Right forelimb (tissue), 1 donor: ENCODE measurements around the gene KIR3DL1.
"Not testable (repeated sequence)": the region's sequence is repeated elsewhere in the genome, so short reads cannot be mapped to it uniquely, and the experiment has no call there.

Source experiments
- DNase-seq: peaks from one replicate; pipeline ENCODE4 v3.0.0-alpha.2; 2018

KIR3DL1 gene

DNA sequence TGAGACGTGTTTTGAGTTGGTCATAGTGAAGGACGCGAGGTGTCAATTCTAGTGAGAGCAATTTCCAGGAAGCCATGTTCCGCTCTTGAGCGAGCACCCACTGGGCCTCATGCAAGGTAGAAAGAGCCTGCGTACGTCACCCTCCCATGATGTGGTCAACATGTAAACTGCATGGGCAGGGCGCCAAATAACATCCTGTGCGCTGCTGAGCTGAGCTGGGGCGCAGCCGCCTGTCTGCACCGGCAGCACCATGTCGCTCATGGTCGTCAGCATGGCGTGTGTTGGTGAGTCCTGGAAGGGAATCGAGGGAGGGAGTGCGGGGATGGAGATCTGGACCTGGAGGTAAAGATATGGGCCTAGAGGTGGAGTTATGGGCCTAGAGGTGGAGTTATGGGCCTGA lies at the start of gene KIR3DL1:
Gene KIR3DL1, plus strand, starts transcription at position 218 of the 400 bp plus-strand sequence.
- not testable (repeated sequence) for DNase-seq

DNA sequence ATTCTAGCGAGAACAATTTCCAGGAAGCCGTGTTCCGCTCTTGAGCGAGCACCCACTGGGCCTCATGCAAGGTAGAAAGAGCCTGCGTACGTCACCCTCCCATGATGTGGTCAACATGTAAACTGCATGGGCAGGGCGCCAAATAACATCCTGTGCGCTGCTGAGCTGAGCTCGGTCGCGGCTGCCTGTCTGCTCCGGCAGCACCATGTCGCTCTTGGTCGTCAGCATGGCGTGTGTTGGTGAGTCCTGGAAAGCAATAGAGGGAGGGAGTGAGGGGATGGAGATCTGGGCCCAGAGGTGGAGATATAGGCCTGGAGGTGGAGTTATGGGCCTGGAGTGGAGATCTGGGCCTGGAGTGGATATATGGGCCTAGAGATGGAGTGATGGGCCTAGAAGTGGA lies 46.6 kb upstream of the KIR3DL1 start, which contains the start of gene KIR2DL1:
Gene KIR2DL1, plus strand, starts transcription at position 148 of the 400 bp plus-strand sequence. Its CDS starts 58 bp downstream, at position 206.
- DNase-seq, result not testable (repeated sequence)

DNA sequence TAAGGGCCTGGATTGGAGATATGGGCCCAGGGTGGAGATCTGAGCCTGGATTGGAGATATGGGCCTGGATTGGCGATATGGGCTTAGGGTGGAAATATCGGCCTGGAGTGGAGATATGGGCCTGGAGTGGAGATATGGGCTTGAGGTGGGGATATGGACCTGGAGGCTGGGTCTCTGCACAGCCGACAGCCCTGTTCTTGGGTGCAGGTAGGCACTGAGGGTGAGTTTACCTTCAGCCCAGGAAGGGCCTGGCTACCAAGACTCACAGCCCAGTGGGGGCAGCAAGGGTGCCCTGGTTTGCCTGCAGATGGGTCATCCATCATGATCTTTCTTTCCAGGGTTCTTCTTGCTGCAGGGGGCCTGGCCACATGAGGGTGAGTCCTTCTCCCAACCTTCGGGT lies 45.8 kb upstream of the KIR3DL1 start:
- DNase-seq, result not testable (repeated sequence)

DNA sequence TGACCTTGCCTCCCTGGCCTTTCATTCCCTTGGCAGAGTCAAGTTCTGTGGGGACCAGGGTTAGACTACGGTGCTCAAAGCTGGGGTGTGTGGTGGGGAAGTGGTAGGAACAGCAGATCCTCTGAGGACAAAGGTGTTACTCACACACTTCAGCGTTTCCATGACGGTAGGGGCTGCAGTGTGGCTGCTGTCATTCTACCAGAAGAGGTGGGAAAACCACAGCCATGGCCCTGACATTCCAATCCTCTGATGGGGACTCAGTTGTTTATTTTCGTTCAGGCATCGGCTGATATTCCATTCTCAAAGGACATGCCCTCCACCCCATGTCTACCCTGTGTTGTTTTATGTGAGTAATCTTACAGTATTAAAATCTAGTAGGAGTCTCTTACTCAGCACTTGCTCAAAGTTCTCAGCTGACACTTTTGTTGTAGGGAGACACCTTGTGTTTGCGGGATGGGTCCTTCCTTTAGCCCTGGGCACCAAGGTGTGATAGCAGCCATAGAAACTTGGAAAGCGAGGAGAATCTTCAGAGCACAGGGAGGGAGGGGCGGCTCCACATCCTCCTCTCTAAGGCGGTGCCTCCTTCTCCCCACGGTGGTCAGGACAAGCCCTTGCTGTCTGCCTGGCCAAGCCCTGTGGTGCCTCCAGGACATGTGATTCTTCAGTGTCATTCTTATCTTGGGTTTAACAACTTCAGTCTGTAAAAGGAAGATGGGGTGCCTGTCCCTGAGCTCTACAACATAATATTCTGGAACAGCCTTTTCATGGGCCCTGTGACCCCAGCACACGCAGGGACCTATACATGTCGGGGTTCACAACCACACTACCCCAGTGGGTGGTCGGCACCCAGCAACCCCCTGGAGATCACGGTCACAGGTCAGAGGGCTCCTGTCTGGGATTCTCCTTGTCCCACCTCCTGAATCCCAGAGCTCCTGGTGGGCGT lies 45.0 kb upstream of the KIR3DL1 start:
- not testable (repeated sequence) for DNase-seq

DNA sequence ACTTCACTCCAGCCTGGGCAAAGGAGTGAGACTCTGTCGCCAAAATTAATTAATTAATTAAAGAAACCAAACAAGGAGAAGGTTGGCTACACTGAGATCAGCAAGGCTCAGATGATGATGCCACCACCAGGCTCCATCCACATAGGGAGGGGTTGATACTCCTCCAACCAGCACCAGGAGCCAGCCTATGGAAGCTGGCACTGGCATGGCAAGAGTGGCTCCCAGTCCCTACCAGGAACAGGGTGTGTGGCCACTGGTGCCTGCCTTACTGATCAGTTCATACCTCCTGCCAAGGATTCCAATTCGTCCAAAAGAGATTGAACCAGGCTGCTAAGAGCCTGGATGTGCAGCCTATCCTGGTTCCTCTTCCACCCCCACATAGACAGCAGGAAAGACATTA lies 43.6 kb upstream of the KIR3DL1 start:
- DNase-seq, result not testable (repeated sequence)

DNA sequence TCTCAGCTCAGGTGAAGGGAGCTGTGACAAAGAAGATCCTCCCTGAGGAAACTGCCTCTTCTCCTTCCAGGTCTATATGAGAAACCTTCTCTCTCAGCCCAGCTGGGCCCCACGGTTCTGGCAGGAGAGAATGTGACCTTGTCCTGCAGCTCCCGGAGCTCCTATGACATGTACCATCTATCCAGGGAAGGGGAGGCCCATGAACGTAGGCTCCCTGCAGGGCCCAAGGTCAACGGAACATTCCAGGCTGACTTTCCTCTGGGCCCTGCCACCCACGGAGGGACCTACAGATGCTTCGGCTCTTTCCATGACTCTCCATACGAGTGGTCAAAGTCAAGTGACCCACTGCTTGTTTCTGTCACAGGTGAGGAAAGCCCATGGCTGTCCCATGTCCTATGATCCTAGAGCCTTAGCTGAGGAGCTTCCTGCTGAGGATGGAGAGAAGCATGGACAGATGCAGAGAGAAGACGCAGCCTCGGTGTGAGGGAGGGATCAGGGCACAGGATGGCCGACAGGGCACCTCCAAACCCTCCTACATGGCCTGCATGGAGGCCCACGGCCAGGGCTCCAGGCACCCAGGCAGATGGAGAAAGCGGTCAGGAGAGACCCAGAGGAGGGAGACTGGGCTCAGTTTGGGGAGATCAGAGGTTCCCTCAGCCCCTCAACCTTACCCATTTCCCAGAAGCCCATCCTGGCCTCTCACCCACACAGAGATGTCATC lies 41.0 kb upstream of the KIR3DL1 start:
- not testable (repeated sequence) for DNase-seq

DNA sequence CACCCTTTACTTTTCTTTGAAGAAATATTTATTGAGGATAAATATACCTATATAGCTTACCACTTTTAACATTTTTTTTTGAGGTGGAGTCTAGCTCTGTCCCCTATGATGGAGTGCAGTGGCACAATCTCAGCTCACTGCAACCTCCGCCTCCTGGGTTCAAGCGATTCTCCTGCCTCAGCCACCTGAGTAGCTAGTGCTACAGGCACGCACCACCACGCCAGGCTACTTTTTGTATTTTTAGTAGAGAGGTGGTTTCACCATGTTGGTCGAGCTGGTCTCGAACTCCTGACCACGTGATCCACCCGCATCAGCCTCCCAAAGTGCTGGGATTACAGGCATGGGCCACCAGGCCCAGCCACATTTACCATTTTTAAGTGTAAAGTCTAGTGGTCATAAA lies 40.4 kb upstream of the KIR3DL1 start:
- DNase-seq, result not testable (repeated sequence)

DNA sequence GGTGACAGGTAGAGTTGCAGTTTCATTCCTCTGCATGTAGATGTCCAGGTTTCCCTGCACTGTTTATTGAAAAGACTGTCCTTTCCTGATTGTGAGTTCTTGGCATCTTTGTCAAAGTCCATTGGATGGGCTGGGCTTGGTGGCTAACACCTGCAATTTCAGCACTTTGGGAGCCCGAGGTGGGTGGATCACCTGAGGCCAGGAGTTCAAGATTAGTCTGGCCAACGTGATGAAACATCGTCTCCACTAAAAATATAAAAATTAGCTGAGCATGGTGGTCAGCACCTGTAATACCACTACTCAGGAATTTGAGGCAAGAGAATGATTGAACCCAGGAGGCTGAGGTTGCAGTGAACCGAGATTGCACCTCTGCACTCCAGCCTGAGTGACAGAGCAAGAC lies 38.4 kb upstream of the KIR3DL1 start:
- DNase-seq, result not testable (repeated sequence)

DNA sequence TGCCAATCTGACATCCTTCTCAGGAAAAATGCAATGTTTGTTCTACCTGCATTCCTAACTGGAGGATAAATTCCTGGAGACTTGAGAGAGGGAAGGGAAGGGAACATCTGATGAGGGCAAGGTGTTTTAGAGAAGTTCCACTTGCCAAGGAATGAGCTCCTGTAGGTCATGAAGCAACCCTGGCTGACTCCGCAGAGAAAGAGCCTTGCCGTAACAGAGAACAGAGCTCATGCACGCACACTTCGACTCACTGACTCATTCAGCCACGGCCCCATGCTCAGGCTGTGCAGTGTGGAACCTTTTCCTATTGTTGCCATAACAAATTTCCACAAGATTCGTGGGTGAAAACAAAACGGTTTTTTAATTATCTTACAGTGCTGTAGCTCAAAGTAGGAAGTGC lies 37.4 kb upstream of the KIR3DL1 start:
- not testable (repeated sequence) for DNase-seq

DNA sequence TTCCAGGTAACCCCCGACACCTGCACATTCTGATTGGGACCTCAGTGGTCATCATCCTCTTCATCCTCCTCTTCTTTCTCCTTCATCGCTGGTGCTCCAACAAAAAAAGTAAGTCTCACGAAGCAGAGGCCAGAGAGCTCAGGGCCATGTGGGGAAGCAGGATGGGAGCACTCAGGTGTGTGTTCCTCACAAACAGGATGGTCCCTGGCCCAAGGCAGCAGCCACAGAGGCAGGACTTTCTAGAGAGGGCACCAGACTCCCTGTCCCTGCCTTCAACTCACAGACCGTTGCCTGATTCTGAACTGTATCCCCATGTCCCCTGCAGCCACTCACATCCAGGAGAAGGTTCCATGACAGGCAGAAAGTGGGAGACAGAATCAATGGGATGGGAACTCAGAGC lies 33.4 kb upstream of the KIR3DL1 start:
- DNase-seq, result not testable (repeated sequence)

DNA sequence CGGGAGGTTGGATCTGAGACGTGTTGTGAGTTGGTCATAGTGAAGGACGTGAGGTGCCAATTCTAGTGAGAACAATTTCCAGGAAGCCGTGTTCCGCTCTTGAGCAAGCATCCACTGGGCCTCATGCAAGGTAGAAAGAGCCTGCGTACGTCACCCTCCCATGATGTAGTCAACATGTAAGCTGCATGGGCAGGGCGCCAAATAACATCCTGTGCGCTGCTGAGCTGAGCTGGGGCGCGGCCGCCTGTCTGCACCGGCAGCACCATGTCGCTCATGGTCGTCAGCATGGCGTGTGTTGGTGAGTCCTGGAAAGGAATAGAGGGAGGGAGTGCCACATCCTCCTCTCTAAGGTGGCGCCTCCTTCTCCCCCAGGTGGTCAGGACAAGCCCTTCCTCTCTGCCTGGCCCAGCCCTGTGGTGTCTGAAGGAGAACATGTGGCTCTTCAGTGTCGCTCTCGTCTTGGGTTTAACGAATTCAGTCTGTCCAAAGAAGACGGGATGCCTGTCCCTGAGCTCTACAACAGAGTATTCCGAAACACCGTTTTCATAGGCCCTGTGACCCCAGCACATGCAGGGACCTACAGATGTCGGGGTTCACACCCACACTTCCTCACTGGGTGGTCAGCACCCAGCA lies 30.1 kb upstream of the KIR3DL1 start:
- not testable (repeated sequence) for DNase-seq

DNA sequence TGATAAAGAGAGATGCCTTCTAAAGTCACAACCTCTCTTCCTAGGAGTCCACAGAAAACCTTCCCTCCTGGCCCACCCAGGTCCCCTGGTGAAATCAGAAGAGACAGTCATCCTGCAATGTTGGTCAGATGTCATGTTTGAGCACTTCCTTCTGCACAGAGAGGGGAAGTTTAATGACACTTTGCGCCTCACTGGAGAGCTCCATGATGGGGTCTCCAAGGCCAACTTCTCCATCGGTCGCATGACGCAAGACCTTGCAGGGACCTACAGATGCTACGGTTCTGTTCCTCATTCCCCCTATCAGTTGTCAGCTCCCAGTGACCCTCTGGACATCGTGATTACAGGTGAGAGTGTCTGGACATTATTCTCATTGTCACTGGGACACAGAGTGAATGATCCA lies 28.1 kb upstream of the KIR3DL1 start:
- not testable (repeated sequence) for DNase-seq

DNA sequence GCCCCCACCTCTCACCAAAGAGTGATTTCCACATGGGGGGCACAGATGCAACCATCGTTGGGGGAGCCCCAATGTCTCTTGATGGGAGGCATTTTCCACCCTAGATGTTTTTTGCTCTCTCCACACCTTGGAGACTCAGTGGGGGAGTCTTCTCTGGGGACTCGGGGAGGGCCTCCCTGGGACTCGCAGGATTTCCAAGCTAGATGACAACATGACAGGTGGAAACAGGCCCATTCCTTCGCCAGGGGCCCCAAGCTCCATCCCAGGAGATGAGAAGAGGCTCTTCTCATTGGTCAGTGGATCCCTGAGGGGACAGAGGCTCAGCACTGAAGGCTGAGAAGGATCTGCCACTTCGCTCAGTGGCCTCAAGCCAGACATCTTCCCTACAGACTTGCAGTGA lies 25.6 kb upstream of the KIR3DL1 start:
- DNase-seq, result no peak

DNA sequence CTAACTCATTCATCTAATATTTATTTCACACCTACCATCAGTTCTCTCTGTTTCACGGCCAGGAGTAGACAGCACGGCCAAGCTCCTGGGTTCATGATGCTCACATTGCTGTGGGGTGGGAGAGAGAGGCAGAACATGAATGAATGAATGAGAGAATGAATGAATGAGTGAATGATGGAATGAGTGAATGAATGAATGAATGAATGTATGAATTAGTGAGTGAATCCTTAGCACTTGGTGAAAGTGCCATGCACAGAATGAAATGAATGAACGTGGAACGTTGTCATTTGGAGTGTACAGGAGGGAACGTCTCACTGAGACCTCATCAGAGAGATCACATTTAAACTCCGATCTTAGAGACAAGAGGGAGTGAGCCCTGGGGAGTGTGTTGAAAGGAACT lies 24.8 kb upstream of the KIR3DL1 start:
- no peak for DNase-seq

DNA sequence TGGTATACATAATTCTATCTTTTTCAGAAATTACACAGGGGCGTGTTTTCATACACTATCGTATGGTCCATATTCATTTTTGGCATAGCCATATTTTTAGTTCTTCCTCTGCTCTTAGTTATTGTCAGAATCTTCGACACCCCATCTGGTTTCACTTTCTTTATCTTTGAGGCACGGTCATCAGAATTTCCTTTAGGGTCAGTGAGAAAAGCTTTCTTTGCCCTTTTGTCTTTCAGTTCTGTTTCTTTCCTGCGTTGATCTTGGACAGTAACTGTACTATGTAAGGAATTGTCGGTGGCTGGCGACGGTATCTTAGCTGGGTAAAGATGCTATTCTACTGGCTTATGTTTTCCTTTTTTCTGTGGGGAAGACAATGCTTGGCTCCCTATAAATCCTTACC lies 23.5 kb upstream of the KIR3DL1 start:
- DNase-seq, result no peak

DNA sequence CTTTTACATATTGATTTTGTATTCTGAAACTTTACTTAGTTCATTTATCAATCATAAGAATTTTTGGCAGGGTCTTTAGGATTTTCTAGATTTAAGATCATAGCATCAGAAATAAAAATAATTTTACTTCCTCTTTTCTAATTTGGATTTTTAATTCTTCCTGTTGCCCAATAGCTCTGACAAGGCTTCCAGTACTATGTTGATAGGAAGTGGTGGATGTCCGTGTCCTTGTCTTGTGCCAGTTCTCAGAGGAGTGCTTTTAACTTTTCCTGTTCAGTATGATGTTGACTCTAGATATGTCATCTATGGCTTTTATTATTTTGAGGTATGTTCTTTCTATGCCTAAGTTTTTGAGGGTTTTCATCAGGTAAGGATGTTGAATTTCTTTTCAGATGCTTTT lies 20.5 kb upstream of the KIR3DL1 start:
- DNase-seq, result no peak

DNA sequence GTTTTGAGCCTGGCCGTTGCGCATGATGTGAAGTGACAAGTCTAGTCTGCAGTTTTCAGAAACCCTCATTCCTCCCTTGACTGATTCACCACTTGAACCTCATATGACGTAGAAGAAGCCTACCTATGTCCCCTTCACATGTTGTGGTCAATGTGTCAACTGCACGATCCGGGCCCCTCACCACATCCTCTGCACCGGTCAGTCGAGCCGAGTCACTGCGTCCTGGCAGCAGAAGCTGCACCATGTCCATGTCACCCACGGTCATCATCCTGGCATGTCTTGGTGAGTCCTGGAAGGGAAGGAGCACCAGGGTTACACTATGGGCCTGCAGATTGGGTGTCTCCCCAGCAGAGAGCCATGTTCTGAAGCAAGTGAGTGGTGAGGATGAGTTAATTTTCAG lies 12.9 kb upstream of the KIR3DL1 start, which contains the start of gene KIR2DL4:
Gene KIR2DL4, plus strand, starts transcription at position 201 of the 400 bp plus-strand sequence. Its CDS starts 42 bp downstream, at position 243.
- DNase-seq, result no peak

DNA sequence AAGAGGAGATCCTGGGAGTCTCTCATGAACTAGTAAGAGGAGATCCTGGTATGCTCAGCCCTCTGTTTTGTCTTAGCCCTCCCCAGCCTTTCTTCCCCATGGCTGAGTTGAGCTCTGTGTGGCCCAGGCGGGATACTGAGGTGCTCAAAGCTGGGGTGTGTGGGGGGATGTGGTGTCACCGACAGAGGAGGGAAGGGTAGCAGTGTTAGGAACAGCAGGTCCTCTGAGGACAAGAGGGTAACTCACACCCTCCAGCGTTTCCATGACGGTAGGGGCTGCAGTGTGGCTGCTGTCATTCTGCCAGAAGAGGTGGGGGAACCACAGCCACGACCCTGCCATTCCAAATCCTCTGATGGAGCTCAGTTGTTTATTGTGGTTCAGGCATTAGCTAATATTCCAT lies 12.2 kb upstream of the KIR3DL1 start:
- no peak for DNase-seq

DNA sequence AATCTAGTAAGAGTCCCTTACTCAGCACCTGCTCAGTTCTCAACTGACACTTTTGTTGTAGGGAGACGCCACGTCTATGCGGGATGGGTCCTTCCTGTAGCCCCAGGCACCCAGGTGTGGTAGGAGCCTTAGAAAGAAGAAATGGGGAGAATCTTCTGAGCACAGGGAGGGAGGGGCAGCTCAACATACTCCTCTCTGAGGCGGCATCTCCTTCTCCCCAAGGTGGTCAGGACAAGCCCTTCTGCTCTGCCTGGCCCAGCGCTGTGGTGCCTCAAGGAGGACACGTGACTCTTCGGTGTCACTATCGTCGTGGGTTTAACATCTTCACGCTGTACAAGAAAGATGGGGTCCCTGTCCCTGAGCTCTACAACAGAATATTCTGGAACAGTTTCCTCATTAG lies 11.7 kb upstream of the KIR3DL1 start:
- no peak for DNase-seq

DNA sequence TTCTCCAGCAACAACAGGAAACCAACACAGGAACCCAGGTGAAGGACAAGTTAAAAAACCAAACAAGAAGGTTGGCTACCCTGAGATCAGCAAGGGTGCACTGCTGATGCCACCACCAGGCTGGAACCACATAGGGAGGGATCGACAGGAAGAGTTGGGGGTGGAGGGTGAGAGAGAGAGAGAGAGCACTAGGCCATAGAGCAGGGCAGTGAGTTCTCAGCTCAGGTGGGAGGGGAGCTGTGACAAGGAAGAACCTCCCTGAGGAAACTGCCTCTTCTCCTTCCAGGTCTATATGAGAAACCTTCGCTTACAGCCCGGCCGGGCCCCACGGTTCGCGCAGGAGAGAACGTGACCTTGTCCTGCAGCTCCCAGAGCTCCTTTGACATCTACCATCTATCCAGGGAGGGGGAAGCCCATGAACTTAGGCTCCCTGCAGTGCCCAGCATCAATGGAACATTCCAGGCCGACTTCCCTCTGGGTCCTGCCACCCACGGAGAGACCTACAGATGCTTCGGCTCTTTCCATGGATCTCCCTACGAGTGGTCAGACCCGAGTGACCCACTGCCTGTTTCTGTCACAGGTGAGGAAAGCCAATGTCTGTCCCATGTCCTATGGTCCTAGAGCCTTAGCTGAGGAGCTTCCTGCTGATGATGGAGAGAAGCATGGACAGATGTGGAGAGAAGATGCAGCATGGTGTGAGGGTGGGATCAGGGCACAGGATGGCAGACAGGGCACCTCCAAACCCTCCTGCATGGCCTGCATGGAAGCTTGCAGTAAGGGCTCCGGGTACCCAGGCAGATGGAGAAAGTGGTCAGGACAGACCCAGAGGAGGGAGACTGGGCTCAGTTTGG lies 10.4 kb upstream of the KIR3DL1 start:
- no peak for DNase-seq

DNA sequence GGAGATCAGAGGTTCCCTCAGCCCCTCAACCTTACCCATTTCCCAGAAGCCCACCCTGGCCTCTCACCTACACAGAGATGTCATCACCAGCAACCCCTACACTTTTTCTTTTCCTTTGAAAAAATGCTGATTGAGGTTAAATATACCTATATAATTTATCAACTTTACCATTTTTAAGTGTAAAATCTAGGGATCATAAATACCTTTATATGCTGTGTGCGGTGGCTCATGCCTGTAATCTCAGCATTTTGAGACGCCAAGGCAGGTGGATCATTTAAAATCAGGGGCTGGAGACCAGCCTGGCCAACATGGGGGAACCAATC lies 9.8 kb upstream of the KIR3DL1 start:
- DNase-seq, result no peak

DNA sequence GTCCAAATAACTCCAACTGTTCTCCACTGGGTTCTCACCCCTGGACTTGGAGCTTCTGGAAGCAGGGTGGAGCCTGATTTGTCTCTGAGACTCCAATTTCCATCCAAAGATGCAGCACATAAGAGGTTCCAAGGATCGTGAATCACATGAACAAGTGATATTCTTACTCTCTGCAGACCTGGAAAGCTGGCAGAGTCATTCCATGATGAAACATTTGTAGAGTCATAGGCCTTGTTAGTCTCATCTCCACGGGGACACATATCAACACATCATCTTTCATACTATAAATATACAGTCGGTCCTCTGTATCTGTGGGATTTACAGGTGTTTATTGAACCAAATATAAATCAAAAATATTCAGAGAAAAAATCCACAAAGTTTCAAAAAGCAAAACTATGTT lies 1.7 kb upstream of the KIR3DL1 start:
- DNase-seq, result not testable (repeated sequence)
